HepG2 (cell line): Measurements from ENCODE around the gene ADAP2. TPM values are rescaled to one million over a fixed set of nuclear protein-coding genes. Genes with fewer than 3 reads are reported as not detected.

Experiments used
- ATAC-seq: fragments of 200-7000 bp; cut with Tn5 transposase; 3 replicates; pipeline ENCODE4 v1.9.1; 2020; ENCODE audit warnings: mild to moderate bottlenecking, moderate library complexity
- BruUV-seq: library from RNA; stranded (reverse); fragments of 400-500 nt; replicated peaks from 2 replicates; lab custom pipeline; 2021; lab: Mats Ljungman, UMichigan
- CTCF ChIA-PET: fragments of 300-600 bp; formaldehyde crosslinking; extraction: SDS; loops from one replicate; lab custom pipeline; 2021; ENCODE audit warnings: low total read pairs, inconsistent platforms, low intra/inter-chr PET ratio; lab: Yijun Ruan, JAX
- POLR2A ChIA-PET: fragments of 350-600 bp; sonication (Branson Sonifier 250); formaldehyde crosslinking; loops from one replicate; lab custom pipeline; 2020; ENCODE audit warnings: antibody characterized with exemption, inconsistent platforms; lab: Yijun Ruan, JAX
- DNase-seq: peaks from one replicate; pipeline ENCODE4 v3.0.0-alpha.2; 2015; ENCODE audit warnings: low spot score
- FAIRE-seq: peaks from 3 replicates; lab custom pipeline; 2011; peaks lifted over from hg19 to GRCh38; lab: Jason Lieb, UNC
- H2AFZ ChIP-seq: one replicate; pipeline ENCODE4 v1.6.1; 2011; ENCODE audit warnings: low read length, inconsistent platforms
- H3K27ac ChIP-seq: fragments of 300-600 bp; 3 replicates; pipeline ENCODE4 v1.8.0; 2011; ENCODE audit warnings: mixed run types, mild to moderate bottlenecking, mixed read lengths, low read length, inconsistent platforms; ENCODE audit not compliant: insufficient read depth; ENCODE audit errors: extremely low read length
- H3K27me3 ChIP-seq, 2 experiments: fragments of 200-600 bp in 1 of 2; 2 replicates in 1 of 2; 3 replicates in 1 of 2; pipeline versions ENCODE4 v1.6.0 to v1.8.0; 2011; ENCODE audit warnings: low read length in 2 of 2, mild to moderate bottlenecking in 2 of 2, moderate library complexity in 2 of 2, inconsistent platforms in 1 of 2; ENCODE audit not compliant: insufficient read depth in 2 of 2, control insufficient read depth in 1 of 2
- H3K36me3 ChIP-seq, 2 experiments: fragments of 200-600 bp in 1 of 2; replicated peaks in 1 of 2; 2 replicates in 1 of 2; 3 replicates in 1 of 2; pipeline versions ENCODE4 v1.5.1 to v1.8.0; 2011; ENCODE audit warnings: low read length in 2 of 2, inconsistent platforms in 1 of 2; ENCODE audit not compliant: insufficient read depth in 2 of 2, control insufficient read depth in 1 of 2
- H3K4me1 ChIP-seq: 2 replicates; pipeline ENCODE4 v1.5.1; 2012; ENCODE audit warnings: low read length, inconsistent platforms; ENCODE audit not compliant: insufficient read depth
- H3K4me2 ChIP-seq: 2 replicates; pipeline ENCODE4 v1.6.0; 2011; ENCODE audit warnings: low read depth, low read length, inconsistent platforms
- H3K4me3 ChIP-seq, 3 experiments: fragments of 200-600 bp in 1 of 3; sonication (generic), shearing (Covaris generic) in 1 of 3; replicated peaks in 1 of 3; 2 replicates each; pipeline ENCODE4 v1.5.1; 2011 to 2016; ENCODE audit warnings: low read length in 3 of 3, inconsistent platforms in 2 of 3, low read depth in 2 of 3, mild to moderate bottlenecking in 2 of 3, control low read depth in 1 of 3, mixed read lengths in 1 of 3; ENCODE audit not compliant: insufficient read depth in 1 of 3
- H3K79me2 ChIP-seq: one replicate; pipeline ENCODE4 v1.6.1; 2011; ENCODE audit warnings: low read length, inconsistent platforms; ENCODE audit not compliant: insufficient read depth
- H3K9ac ChIP-seq: 2 replicates; pipeline ENCODE4 v1.6.0; 2011; ENCODE audit warnings: mild to moderate bottlenecking, low read depth, low read length, inconsistent platforms; ENCODE audit not compliant: insufficient read depth
- H3K9me3 ChIP-seq: 2 replicates; pipeline ENCODE4 v1.5.1; 2012; ENCODE audit warnings: mild to moderate bottlenecking, low read length
- H4K20me1 ChIP-seq: 2 replicates; pipeline ENCODE4 v1.6.0; 2011; ENCODE audit warnings: inconsistent platforms, mild to moderate bottlenecking, low read length, moderate library complexity; ENCODE audit not compliant: insufficient read depth
- ZNF615 ChIP-seq: sonication (generic); formaldehyde crosslinking; IDR thresholded peaks from 2 replicates; pipeline ENCODE4 v1.5.0; 2020; ENCODE audit warnings: mild to moderate bottlenecking, missing genetic modification reagents, borderline replicate concordance
- ZNF768 ChIP-seq: sonication (generic); formaldehyde crosslinking; IDR thresholded peaks from 2 replicates; pipeline ENCODE4 v1.4.0; 2020; ENCODE audit warnings: missing genetic modification reagents
- WGBS: methylation state at CpG from one replicate; pipeline ENCODE4 v1.1.6; 2017; ENCODE audit warnings: low lambda C conversion rate; 5-methylcytosine and 5-hydroxymethylcytosine counted together
- in situ Hi-C: cut with HindIII; loops from 2 replicates; pipeline ENCODE4 v1.10.0; 2017; ENCODE audit warnings: low pct_unique_long_range_greater_than_20kb; ENCODE audit not compliant: extremely low pct_ligation_motif_present
- intact Hi-C: fragments of 100-400 bp; cut with micrococcal nuclease; formaldehyde crosslinking; loops from one replicate; pipeline ENCODE4 v1.10.0; 2022; ENCODE audit not compliant: unreplicated experiment
- polyA plus RNA-seq, 8 experiments: library from polyadenylated mRNA; depleted of rRNA in 3 of 8; stranded (reverse) in 7 of 8; unstranded in 1 of 8; fragments of >200 nt; fragmentation: Illumina TruSeq in 4 of 8; extraction: Trizol in 4 of 8; gene quantifications; 2 replicates each; pipeline versions ENCODE4 v1.2.1 to v1.2.3, GENCODE V29; 2011 to 2016; ENCODE audit warnings: low read depth in 4 of 8, missing spikeins in 1 of 8, mixed read lengths in 1 of 8; ENCODE audit not compliant: insufficient read depth in 1 of 8
- total RNA-seq, 5 experiments: library from RNA; depleted of rRNA; stranded (reverse); fragments of >200 nt; fragmentation: Illumina TruSeq; extraction: Trizol; gene quantifications; 2 replicates each; pipeline ENCODE4 v1.2.3, GENCODE V29; 2016; ENCODE audit warnings: low read depth in 1 of 5
- TF ChIP-seq, protein P1 (sequence below): sonication (generic); formaldehyde crosslinking; IDR thresholded peaks from 2 replicates; pipeline ENCODE4 v1.9.0; 2021; ENCODE audit warnings: missing genetic modification reagents, borderline replicate concordance

ADAP2 gene
- total and polyA plus RNA-seq, 2 of the 13 experiments (the other 11 are each of a cell fraction or from before 2014, with no cell fraction given), result 0.51 to 0.70 TPM

- TF ChIP-seq, protein P1, sequence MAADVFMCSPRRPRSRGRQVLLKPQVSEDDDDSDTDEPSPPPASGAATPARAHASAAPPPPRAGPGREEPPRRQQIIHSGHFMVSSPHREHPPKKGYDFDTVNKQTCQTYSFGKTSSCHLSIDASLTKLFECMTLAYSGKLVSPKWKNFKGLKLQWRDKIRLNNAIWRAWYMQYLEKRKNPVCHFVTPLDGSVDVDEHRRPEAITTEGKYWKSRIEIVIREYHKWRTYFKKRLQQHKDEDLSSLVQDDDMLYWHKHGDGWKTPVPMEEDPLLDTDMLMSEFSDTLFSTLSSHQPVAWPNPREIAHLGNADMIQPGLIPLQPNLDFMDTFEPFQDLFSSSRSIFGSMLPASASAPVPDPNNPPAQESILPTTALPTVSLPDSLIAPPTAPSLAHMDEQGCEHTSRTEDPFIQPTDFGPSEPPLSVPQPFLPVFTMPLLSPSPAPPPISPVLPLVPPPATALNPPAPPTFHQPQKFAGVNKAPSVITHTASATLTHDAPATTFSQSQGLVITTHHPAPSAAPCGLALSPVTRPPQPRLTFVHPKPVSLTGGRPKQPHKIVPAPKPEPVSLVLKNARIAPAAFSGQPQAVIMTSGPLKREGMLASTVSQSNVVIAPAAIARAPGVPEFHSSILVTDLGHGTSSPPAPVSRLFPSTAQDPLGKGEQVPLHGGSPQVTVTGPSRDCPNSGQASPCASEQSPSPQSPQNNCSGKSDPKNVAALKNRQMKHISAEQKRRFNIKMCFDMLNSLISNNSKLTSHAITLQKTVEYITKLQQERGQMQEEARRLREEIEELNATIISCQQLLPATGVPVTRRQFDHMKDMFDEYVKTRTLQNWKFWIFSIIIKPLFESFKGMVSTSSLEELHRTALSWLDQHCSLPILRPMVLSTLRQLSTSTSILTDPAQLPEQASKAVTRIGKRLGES, result no peak
- TF ChIP-seq, all 625 proteins: peak for 0
Observed at GRCh38 chr17:30947796-30948195, 26.1 kb downstream of the ADAP2 start (continued).

GRCh38 chr17:30950189-30950588 is 28.4 kb downstream of the ADAP2 start:
- Histone ChIP-seq H3K4me2 (peak overlapping the region; percentile 12), H3K27ac (no peak overlapping the region), H3K27me3 (no peaks in the 10 kb centered on the region), H2AFZ (no peak overlapping the region), H3K9ac (no peak overlapping the region), H3K9me3 (no peaks in the 10 kb centered on the region), H3K4me3 (no peak overlapping the region), H3K79me2 (no peaks in the 10 kb centered on the region), H3K4me1 (peaks cover 35% of the 10 kb centered on the region), H3K36me3 (no peaks in the 10 kb centered on the region), H4K20me1 (no peaks in the 10 kb centered on the region)
- DNase-seq, result no peak
- no peak for ATAC-seq
- 79% methylated on average over 5 of the region's 5 CpGs for WGBS
- FAIRE-seq, result no peak
- in situ Hi-C loops (no loop called here), intact Hi-C loops (no loop called here)
- BruUV-seq, result no TSS peak
- peak; percentile 87 for TF ChIP-seq ZNF768 (CRISPR knock-in tag)
- TF ChIP-seq ZNF615, result no peak
- ChIA-PET POLR2A (interaction anchor here (1.0 kb wide), 1 partner anchor 44 kb away, joined by 3 read pairs; no protein-coding TSS in a partner anchor), CTCF (no interaction called here)
